ENCODE results near the gene ROBO1. TPM values are rescaled to one million over a fixed set of nuclear protein-coding genes. Genes with fewer than 3 reads are reported as not detected.

ROBO1 gene
- total RNA-seq, 1 donor from 2014 or later = 71.7 TPM

- Histone ChIP-seq H2AFZ (ENCODE audit: low read depth, low read length) (no peak overlapping the region), H3K4me1 (ENCODE audit: insufficient read depth, low read length) (no peaks in the 10 kb centered on the region), H4K20me1 (ENCODE audit: insufficient read depth, low read length) (no peaks in the 10 kb centered on the region), H3K9ac (ENCODE audit: low read length) (no peak overlapping the region), H3K27me3 (ENCODE audit: insufficient read depth, low read length) (no peaks in the 10 kb centered on the region), H3K79me2 (ENCODE audit: insufficient read depth, low read length) (no peaks in the 10 kb centered on the region), H3K9me3 (ENCODE audit: insufficient read depth, low read depth, low read length) (no peaks in the 10 kb centered on the region), H3K4me2 (ENCODE audit: low read length) (peak overlapping the region; percentile 13), H3K27ac (ENCODE audit: low read depth, low read length) (no peak overlapping the region), H3K4me3 (ENCODE audit: insufficient read depth, low read depth, low read length) (no peak overlapping the region), H3K36me3 (ENCODE audit: insufficient read depth, low read length) (no peaks in the 10 kb centered on the region)
- peak; percentile 59 for DNase-seq (ENCODE audit: low read depth)
- no peaks in the 10 kb centered on the region for H3K27me3 Mint-ChIP-seq (ENCODE audit: low read depth, unreplicated experiment)
- no peak overlapping the region for H3K27ac Mint-ChIP-seq (ENCODE audit: unreplicated experiment)
- TF ChIP-seq CTCF (IDR thresholded peaks at IDR 0.05; ENCODE audit: insufficient read depth, low read depth, low read length) (no peak), EZH2 (IDR thresholded peaks at IDR 0.05; ENCODE audit: insufficient read depth, low read length) (no peak)
- H3K4me3 Mint-ChIP-seq (ENCODE audit: unreplicated experiment) = no peak overlapping the region
- no peaks in the 10 kb centered on the region for H3K9me3 Mint-ChIP-seq (ENCODE audit: unreplicated experiment)
- H3K36me3 Mint-ChIP-seq (ENCODE audit: low read depth, unreplicated experiment) = no peaks in the 10 kb centered on the region
- peak; percentile 26 for FAIRE-seq
- H3K4me1 Mint-ChIP-seq (ENCODE audit: low read depth, unreplicated experiment) = peaks cover 2% of the 10 kb centered on the region
Measured at GRCh38 chr3:79249701-79250100, 518.1 kb downstream of the ROBO1 start.

- H2AFZ ChIP-seq (ENCODE audit: low read depth, low read length) = peak overlapping the region; percentile 49
- no peaks in the 10 kb centered on the region for H3K9me3 Mint-ChIP-seq (ENCODE audit: unreplicated experiment)
- H3K27me3 ChIP-seq (ENCODE audit: insufficient read depth, low read length) = no peaks in the 10 kb centered on the region
- peak overlapping the region; percentile 0 for H3K27ac ChIP-seq (ENCODE audit: low read depth, low read length)
- no peaks in the 10 kb centered on the region for H3K4me1 ChIP-seq (ENCODE audit: insufficient read depth, low read length)
- no peaks in the 10 kb centered on the region for H3K79me2 ChIP-seq (ENCODE audit: insufficient read depth, low read length)
- H3K4me3 Mint-ChIP-seq (ENCODE audit: unreplicated experiment) = no peak overlapping the region
- no peaks in the 10 kb centered on the region for H3K36me3 ChIP-seq (ENCODE audit: insufficient read depth, low read length)
- TF ChIP-seq CTCF (IDR thresholded peaks at IDR 0.05; ENCODE audit: insufficient read depth, low read depth, low read length) (no peak), EZH2 (IDR thresholded peaks at IDR 0.05; ENCODE audit: insufficient read depth, low read length) (no peak)
- DNase-seq (ENCODE audit: low read depth) = peak; percentile 75
- H3K4me3 ChIP-seq (ENCODE audit: insufficient read depth, low read depth, low read length) = no peak overlapping the region
- no peak overlapping the region for H3K27ac Mint-ChIP-seq (ENCODE audit: unreplicated experiment)
- no peak overlapping the region for H3K9ac ChIP-seq (ENCODE audit: low read length)
- FAIRE-seq = no peak
- H3K9me3 ChIP-seq (ENCODE audit: insufficient read depth, low read depth, low read length) = no peaks in the 10 kb centered on the region
- H3K36me3 Mint-ChIP-seq (ENCODE audit: low read depth, unreplicated experiment) = no peaks in the 10 kb centered on the region
- no peaks in the 10 kb centered on the region for H3K27me3 Mint-ChIP-seq (ENCODE audit: low read depth, unreplicated experiment)
- H3K4me2 ChIP-seq (ENCODE audit: low read length) = peak overlapping the region; percentile 36
- H4K20me1 ChIP-seq (ENCODE audit: insufficient read depth, low read length) = no peaks in the 10 kb centered on the region
- H3K4me1 Mint-ChIP-seq (ENCODE audit: low read depth, unreplicated experiment) = peaks cover 2% of the 10 kb centered on the region
Measured at GRCh38 chr3:79247725-79248043, 520.1 kb downstream of the ROBO1 start.

GRCh38 chr3:79246875-79247724 is 520.7 kb downstream of the ROBO1 start:
- Histone ChIP-seq H3K9ac (ENCODE audit: low read length) (no peak overlapping the region), H4K20me1 (ENCODE audit: insufficient read depth, low read length) (no peaks in the 10 kb centered on the region), H3K4me3 (ENCODE audit: insufficient read depth, low read depth, low read length) (no peak overlapping the region), H3K9me3 (ENCODE audit: insufficient read depth, low read depth, low read length) (no peaks in the 10 kb centered on the region), H3K79me2 (ENCODE audit: insufficient read depth, low read length) (no peaks in the 10 kb centered on the region), H3K4me1 (ENCODE audit: insufficient read depth, low read length) (no peaks in the 10 kb centered on the region), H3K4me2 (ENCODE audit: low read length) (peak overlapping the region; percentile 36), H2AFZ (ENCODE audit: low read depth, low read length) (peak overlapping the region; percentile 49), H3K27ac (ENCODE audit: low read depth, low read length) (peak overlapping the region; percentile 0), H3K27me3 (ENCODE audit: insufficient read depth, low read length) (no peaks in the 10 kb centered on the region), H3K36me3 (ENCODE audit: insufficient read depth, low read length) (no peaks in the 10 kb centered on the region)
- TF ChIP-seq CTCF (IDR thresholded peaks at IDR 0.05; ENCODE audit: insufficient read depth, low read depth, low read length) (no peak), EZH2 (IDR thresholded peaks at IDR 0.05; ENCODE audit: insufficient read depth, low read length) (no peak)
- Mint-ChIP-seq H3K27ac (ENCODE audit: unreplicated experiment) (no peak overlapping the region), H3K27me3 (ENCODE audit: low read depth, unreplicated experiment) (no peaks in the 10 kb centered on the region), H3K4me1 (ENCODE audit: low read depth, unreplicated experiment) (peaks cover 2% of the 10 kb centered on the region), H3K9me3 (ENCODE audit: unreplicated experiment) (no peaks in the 10 kb centered on the region), H3K4me3 (ENCODE audit: unreplicated experiment) (no peak overlapping the region), H3K36me3 (ENCODE audit: low read depth, unreplicated experiment) (no peaks in the 10 kb centered on the region)
- FAIRE-seq = no peak
- no peak for DNase-seq (ENCODE audit: low read depth)
